ENCODE measurements around the gene PIK3R3. TPM values are rescaled to one million over a fixed set of nuclear protein-coding genes. Genes with fewer than 3 reads are reported as not detected.

The PIK3R3 gene
- total and polyA plus RNA-seq, 4 donors = 1.5 to 49.8 (median 17.1) TPM

GRCh38 chr1:46174448-46175231 is 42.2 kb upstream of the PIK3R3 start, which contains the start of gene TSPAN1:
TSPAN1 (plus strand) TSS chr1:46175087; CDS start chr1:46181108, 6,021 bp downstream.
- no peaks in the 10 kb centered on the region for H3K4me1 ChIP-seq (ENCODE audit: control insufficient read depth in 1 of 2, insufficient read depth in 2 of 2, low read length in 2 of 2)
- DNase-seq (peak; percentile 72 to 75), ATAC-seq (ENCODE audit: low FRiP score) (peak; percentile 87)
- no peaks in the 10 kb centered on the region for H3K27me3 ChIP-seq (ENCODE audit: control insufficient read depth in 1 of 2, insufficient read depth in 2 of 2, low read length in 1 of 2)
- no peaks in the 10 kb centered on the region for H3K36me3 ChIP-seq (ENCODE audit: control insufficient read depth in 1 of 2, insufficient read depth in 2 of 2, low read length in 1 of 2)
- intact Hi-C loops (cut with DNase I) = no loop called here
- no peaks in the 10 kb centered on the region for H3K9me3 ChIP-seq (ENCODE audit: control insufficient read depth, low read length)
- no peak within 1 kb of the TSS for H3K4me3 ChIP-seq (ENCODE audit: low read length in 2 of 2)
- WGBS, 2 donors = 25 to 31% methylated on average over 11 of the region's 11 CpGs
- peak within 1 kb of the TSS in 1 of 2 donors; percentile 39 for H3K27ac ChIP-seq (ENCODE audit: low read depth in 1 of 2, low read length in 2 of 2)

- ATAC-seq (ENCODE audit: low FRiP score) = no peak
- H3K4me3 ChIP-seq (ENCODE audit: low read length in 2 of 2) = no peak overlapping the region
- intact Hi-C loops (cut with DNase I) = no loop called here
Measured at GRCh38 chr1:46173361-46173856, 41.0 kb upstream of the PIK3R3 start.

GRCh38 chr1:46172321-46172720 is 39.9 kb upstream of the PIK3R3 start:
- no peak for ATAC-seq (ENCODE audit: low FRiP score)
- Histone ChIP-seq H3K9me3 (ENCODE audit: control insufficient read depth, low read length) (no peaks in the 10 kb centered on the region), H3K27ac (ENCODE audit: low read depth in 1 of 2, low read length in 2 of 2) (no peak overlapping the region), H3K36me3 (ENCODE audit: control insufficient read depth in 1 of 2, insufficient read depth in 2 of 2, low read length in 1 of 2) (no peaks in the 10 kb centered on the region), H3K4me3 (ENCODE audit: low read length in 2 of 2) (no peak overlapping the region), H3K27me3 (ENCODE audit: control insufficient read depth in 1 of 2, insufficient read depth in 2 of 2, low read length in 1 of 2) (no peaks in the 10 kb centered on the region), H3K4me1 (ENCODE audit: control insufficient read depth in 1 of 2, insufficient read depth in 2 of 2, low read length in 2 of 2) (no peaks in the 10 kb centered on the region)
- DNase-seq = peak in 1 of 2 donors; percentile 10
- WGBS, 2 donors = 81 to 93% methylated on average over 4 of the region's 4 CpGs
- intact Hi-C loops (cut with DNase I) = no loop called here

More at GRCh38 chr1:46173361-46173856, 41.0 kb upstream of the PIK3R3 start:
- H3K27ac ChIP-seq (ENCODE audit: low read depth in 1 of 2, low read length in 2 of 2) = no peak overlapping the region
- no peaks in the 10 kb centered on the region for H3K27me3 ChIP-seq (ENCODE audit: control insufficient read depth in 1 of 2, insufficient read depth in 2 of 2, low read length in 1 of 2)
- no peaks in the 10 kb centered on the region for H3K4me1 ChIP-seq (ENCODE audit: control insufficient read depth in 1 of 2, insufficient read depth in 2 of 2, low read length in 2 of 2)
- no peaks in the 10 kb centered on the region for H3K36me3 ChIP-seq (ENCODE audit: control insufficient read depth in 1 of 2, insufficient read depth in 2 of 2, low read length in 1 of 2)
- no peaks in the 10 kb centered on the region for H3K9me3 ChIP-seq (ENCODE audit: control insufficient read depth, low read length)
- peak in 1 of 2 donors; percentile 57 for DNase-seq
- WGBS, 2 donors = 19 to 21% methylated on average over 4 of the region's 4 CpGs

GRCh38 chr1:46171871-46172270 is 39.4 kb upstream of the PIK3R3 start:
- H3K4me1 ChIP-seq (ENCODE audit: control insufficient read depth in 1 of 2, insufficient read depth in 2 of 2, low read length in 2 of 2) = no peaks in the 10 kb centered on the region
- 37 to 39% methylated on average over 6 of the region's 6 CpGs for WGBS, 2 donors
- DNase-seq (peak in 1 of 2 donors; percentile 54), ATAC-seq (ENCODE audit: low FRiP score) (no peak)
- H3K4me3 ChIP-seq (ENCODE audit: low read length in 2 of 2) = no peak overlapping the region
- intact Hi-C loops (cut with DNase I) = no loop called here
- no peaks in the 10 kb centered on the region for H3K36me3 ChIP-seq (ENCODE audit: control insufficient read depth in 1 of 2, insufficient read depth in 2 of 2, low read length in 1 of 2)
- no peaks in the 10 kb centered on the region for H3K27me3 ChIP-seq (ENCODE audit: control insufficient read depth in 1 of 2, insufficient read depth in 2 of 2, low read length in 1 of 2)
- H3K27ac ChIP-seq (ENCODE audit: low read depth in 1 of 2, low read length in 2 of 2) = no peak overlapping the region
- H3K9me3 ChIP-seq (ENCODE audit: control insufficient read depth, low read length) = no peaks in the 10 kb centered on the region

- DNase-seq (peak in 1 of 2 donors; percentile 69), ATAC-seq (ENCODE audit: low FRiP score) (no peak)
- intact Hi-C loops (cut with DNase I) = no loop called here
- H3K36me3 ChIP-seq (ENCODE audit: control insufficient read depth in 1 of 2, insufficient read depth in 2 of 2, low read length in 1 of 2) = no peaks in the 10 kb centered on the region
- H3K4me1 ChIP-seq (ENCODE audit: control insufficient read depth in 1 of 2, insufficient read depth in 2 of 2, low read length in 2 of 2) = no peaks in the 10 kb centered on the region
- H3K27ac ChIP-seq (ENCODE audit: low read depth in 1 of 2, low read length in 2 of 2) = no peak overlapping the region
- H3K27me3 ChIP-seq (ENCODE audit: control insufficient read depth in 1 of 2, insufficient read depth in 2 of 2, low read length in 1 of 2) = no peaks in the 10 kb centered on the region
- no peak overlapping the region for H3K4me3 ChIP-seq (ENCODE audit: low read length in 2 of 2)
- WGBS, 2 donors = 88 to 89% methylated on average over 8 of the region's 8 CpGs
- H3K9me3 ChIP-seq (ENCODE audit: control insufficient read depth, low read length) = no peaks in the 10 kb centered on the region
Measured at GRCh38 chr1:46171351-46171750, 38.9 kb upstream of the PIK3R3 start.

GRCh38 chr1:46169811-46170454 is 37.5 kb upstream of the PIK3R3 start:
- H3K4me1 ChIP-seq (ENCODE audit: control insufficient read depth in 1 of 2, insufficient read depth in 2 of 2, low read length in 2 of 2) = no peaks in the 10 kb centered on the region
- no peaks in the 10 kb centered on the region for H3K27me3 ChIP-seq (ENCODE audit: control insufficient read depth in 1 of 2, insufficient read depth in 2 of 2, low read length in 1 of 2)
- no peak overlapping the region for H3K4me3 ChIP-seq (ENCODE audit: low read length in 2 of 2)
- 93 to 96% methylated on average over 3 of the region's 3 CpGs for WGBS, 2 donors
- no peak for ATAC-seq (ENCODE audit: low FRiP score)
- no peaks in the 10 kb centered on the region for H3K9me3 ChIP-seq (ENCODE audit: control insufficient read depth, low read length)
- peak in 1 of 2 donors; percentile 5 for DNase-seq
- H3K27ac ChIP-seq (ENCODE audit: low read depth in 1 of 2, low read length in 2 of 2) = no peak overlapping the region
- H3K36me3 ChIP-seq (ENCODE audit: control insufficient read depth in 1 of 2, insufficient read depth in 2 of 2, low read length in 1 of 2) = no peaks in the 10 kb centered on the region
- intact Hi-C loops (cut with DNase I) = no loop called here

GRCh38 chr1:46168477-46168876 is 36.0 kb upstream of the PIK3R3 start:
- no peaks in the 10 kb centered on the region for H3K36me3 ChIP-seq (ENCODE audit: control insufficient read depth in 1 of 2, insufficient read depth in 2 of 2, low read length in 1 of 2)
- WGBS, 2 donors = 90 to 95% methylated on average over 1 of the region's 1 CpG
- no peak overlapping the region for H3K4me3 ChIP-seq (ENCODE audit: low read length in 2 of 2)
- no peaks in the 10 kb centered on the region for H3K4me1 ChIP-seq (ENCODE audit: control insufficient read depth in 1 of 2, insufficient read depth in 2 of 2, low read length in 2 of 2)
- H3K27me3 ChIP-seq (ENCODE audit: control insufficient read depth in 1 of 2, insufficient read depth in 2 of 2, low read length in 1 of 2) = no peaks in the 10 kb centered on the region
- no peak for DNase-seq
- intact Hi-C loops (cut with DNase I) = no loop called here
- H3K27ac ChIP-seq (ENCODE audit: low read depth in 1 of 2, low read length in 2 of 2) = no peak overlapping the region
- ATAC-seq (ENCODE audit: low FRiP score) = no peak
- H3K9me3 ChIP-seq (ENCODE audit: control insufficient read depth, low read length) = no peaks in the 10 kb centered on the region

- H3K4me1 ChIP-seq (ENCODE audit: control insufficient read depth in 1 of 2, insufficient read depth in 2 of 2, low read length in 2 of 2) = no peaks in the 10 kb centered on the region
- peak overlapping the region; percentile 23 to 40 for H3K4me3 ChIP-seq (ENCODE audit: low read length in 2 of 2)
- no peaks in the 10 kb centered on the region for H3K27me3 ChIP-seq (ENCODE audit: control insufficient read depth in 1 of 2, insufficient read depth in 2 of 2, low read length in 1 of 2)
- ATAC-seq (ENCODE audit: low FRiP score) (peak; percentile 78), DNase-seq (peak; percentile 54 to 83)
- H3K9me3 ChIP-seq (ENCODE audit: control insufficient read depth, low read length) = no peaks in the 10 kb centered on the region
- intact Hi-C loops (cut with DNase I) = no loop called here
- WGBS, 2 donors = 11% methylated on average over 47 of the region's 47 CpGs
- H3K36me3 ChIP-seq (ENCODE audit: control insufficient read depth in 1 of 2, insufficient read depth in 2 of 2, low read length in 1 of 2) = no peaks in the 10 kb centered on the region
- H3K27ac ChIP-seq (ENCODE audit: low read depth in 1 of 2, low read length in 2 of 2) = no peak overlapping the region
Measured at GRCh38 chr1:46166521-46167462, 34.4 kb upstream of the PIK3R3 start.

All from aorta (tissue), 5 donors.